Osteoblast (primary cell): ENCODE data around the gene MYOM1. TPM values are rescaled to one million over a fixed set of nuclear protein-coding genes. Genes with fewer than 3 reads are reported as not detected.
A peak's percentile ranks its signal among the peaks of the same experiment; 100 is the strongest.

Source experiments
- DNase-seq: peaks from one replicate; pipeline ENCODE4 v3.0.0; 2011; ENCODE audit warnings: low spot score, mixed read lengths; ENCODE audit not compliant: insufficient read length; ENCODE audit errors: missing footprints
- H2AFZ ChIP-seq: 2 replicates; pipeline ENCODE4 v1.6.0; 2011; ENCODE audit warnings: mild to moderate bottlenecking, low read length
- H3K27ac ChIP-seq: 2 replicates; pipeline ENCODE4 v1.5.1; 2011; ENCODE audit warnings: mild to moderate bottlenecking, low read depth, low read length, moderate library complexity
- H3K27me3 ChIP-seq: 2 replicates; pipeline ENCODE4 v1.6.0; 2012; ENCODE audit warnings: mild to moderate bottlenecking, control low read depth, inconsistent platforms, low read length, moderate library complexity; ENCODE audit not compliant: insufficient read depth
- H3K36me3 ChIP-seq: 2 replicates; pipeline ENCODE4 v1.5.1; 2011; ENCODE audit warnings: mild to moderate bottlenecking, low read length, control low read depth, moderate library complexity; ENCODE audit not compliant: insufficient read depth
- H3K4me1 ChIP-seq: 2 replicates; pipeline ENCODE4 v1.5.1; 2011; ENCODE audit warnings: mild to moderate bottlenecking, low read length, control low read depth, moderate library complexity; ENCODE audit not compliant: insufficient read depth
- H3K4me2 ChIP-seq: 2 replicates; pipeline ENCODE4 v1.6.0; 2011; ENCODE audit warnings: mild to moderate bottlenecking, low read length; ENCODE audit not compliant: insufficient read depth
- H3K4me3 ChIP-seq: fragments of 200-600 bp; sonication (generic); 3 replicates; pipeline ENCODE4 v1.5.1; 2012; ENCODE audit warnings: mild to moderate bottlenecking, low read length, inconsistent platforms; ENCODE audit not compliant: insufficient read depth
- H3K79me2 ChIP-seq: 2 replicates; pipeline ENCODE4 v1.6.0; 2012; ENCODE audit warnings: mild to moderate bottlenecking, low read length, control low read depth, inconsistent platforms; ENCODE audit not compliant: insufficient read depth
- H3K9me3 ChIP-seq: 2 replicates; pipeline ENCODE4 v1.5.1; 2011; ENCODE audit warnings: low read depth, low read length, control low read depth
- H4K20me1 ChIP-seq: 2 replicates; pipeline ENCODE4 v1.6.0; 2012; ENCODE audit warnings: mild to moderate bottlenecking, low read length, control low read depth; ENCODE audit not compliant: insufficient read depth
- total RNA-seq: library from RNA; depleted of rRNA; stranded (reverse); fragments of >200 nt; gene quantifications from 2 replicates; pipeline ENCODE4 v1.2.3, GENCODE V29; 2012
- TF ChIP-seq, protein P1 (sequence below): IDR thresholded peaks from 2 replicates; pipeline ENCODE4 v1.5.1; 2011; ENCODE audit warnings: mild to moderate bottlenecking, low read depth, low read length, moderate library complexity; ENCODE audit errors: extremely low read depth

Gene MYOM1
- total RNA-seq, 1 donor, result 1.8 TPM

GRCh38 chr18:3048820-3049349 lies 170.9 kb downstream of the MYOM1 start:
- TF ChIP-seq, protein P1, sequence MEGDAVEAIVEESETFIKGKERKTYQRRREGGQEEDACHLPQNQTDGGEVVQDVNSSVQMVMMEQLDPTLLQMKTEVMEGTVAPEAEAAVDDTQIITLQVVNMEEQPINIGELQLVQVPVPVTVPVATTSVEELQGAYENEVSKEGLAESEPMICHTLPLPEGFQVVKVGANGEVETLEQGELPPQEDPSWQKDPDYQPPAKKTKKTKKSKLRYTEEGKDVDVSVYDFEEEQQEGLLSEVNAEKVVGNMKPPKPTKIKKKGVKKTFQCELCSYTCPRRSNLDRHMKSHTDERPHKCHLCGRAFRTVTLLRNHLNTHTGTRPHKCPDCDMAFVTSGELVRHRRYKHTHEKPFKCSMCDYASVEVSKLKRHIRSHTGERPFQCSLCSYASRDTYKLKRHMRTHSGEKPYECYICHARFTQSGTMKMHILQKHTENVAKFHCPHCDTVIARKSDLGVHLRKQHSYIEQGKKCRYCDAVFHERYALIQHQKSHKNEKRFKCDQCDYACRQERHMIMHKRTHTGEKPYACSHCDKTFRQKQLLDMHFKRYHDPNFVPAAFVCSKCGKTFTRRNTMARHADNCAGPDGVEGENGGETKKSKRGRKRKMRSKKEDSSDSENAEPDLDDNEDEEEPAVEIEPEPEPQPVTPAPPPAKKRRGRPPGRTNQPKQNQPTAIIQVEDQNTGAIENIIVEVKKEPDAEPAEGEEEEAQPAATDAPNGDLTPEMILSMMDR, result no peak

DNA sequence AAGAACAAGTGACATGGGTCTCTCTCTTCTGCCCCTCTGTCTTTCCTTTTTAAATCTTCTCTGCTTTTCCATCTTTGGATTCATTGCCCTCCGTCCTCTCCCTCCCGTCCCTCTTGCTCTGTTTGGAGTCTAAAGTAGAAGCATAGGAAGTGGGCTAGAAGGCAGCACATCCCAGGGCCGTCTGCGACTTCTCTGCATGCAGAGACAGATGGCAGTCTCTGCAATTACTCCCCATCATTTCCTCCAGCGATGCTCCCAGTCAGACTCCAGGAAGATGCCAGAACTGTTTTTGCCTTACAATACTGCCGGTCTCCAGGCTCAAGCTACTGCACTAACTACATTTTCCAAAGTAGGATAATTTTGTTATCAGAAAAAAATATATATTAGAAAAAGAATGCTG lies 171.6 kb downstream of the MYOM1 start:
- H3K4me2 ChIP-seq, result no peak overlapping the region
- no peaks in the 10 kb centered on the region for H3K4me1 ChIP-seq
- no peak for DNase-seq
- H2AFZ ChIP-seq, result no peak overlapping the region
- no peaks in the 10 kb centered on the region for H3K9me3 ChIP-seq
- no peak overlapping the region for H3K27ac ChIP-seq
- H3K4me3 ChIP-seq, result no peak overlapping the region
- TF ChIP-seq, protein P1, result no peak
- no peaks in the 10 kb centered on the region for H3K27me3 ChIP-seq
- H4K20me1 ChIP-seq, result no peaks in the 10 kb centered on the region
- H3K79me2 ChIP-seq, result no peaks in the 10 kb centered on the region
- no peaks in the 10 kb centered on the region for H3K36me3 ChIP-seq

More at GRCh38 chr18:3048820-3049349, 170.9 kb downstream of the MYOM1 start:
- no peak overlapping the region for H3K4me3 ChIP-seq
- H3K27me3 ChIP-seq, result peaks cover 5% of the 10 kb centered on the region
- H3K4me1 ChIP-seq, result no peaks in the 10 kb centered on the region
- no peaks in the 10 kb centered on the region for H4K20me1 ChIP-seq
- no peak overlapping the region for H3K4me2 ChIP-seq
- no peaks in the 10 kb centered on the region for H3K9me3 ChIP-seq
- H3K79me2 ChIP-seq, result no peaks in the 10 kb centered on the region
- no peak overlapping the region for H3K27ac ChIP-seq
- H2AFZ ChIP-seq, result no peak overlapping the region
- no peak for DNase-seq
- no peaks in the 10 kb centered on the region for H3K36me3 ChIP-seq

DNA sequence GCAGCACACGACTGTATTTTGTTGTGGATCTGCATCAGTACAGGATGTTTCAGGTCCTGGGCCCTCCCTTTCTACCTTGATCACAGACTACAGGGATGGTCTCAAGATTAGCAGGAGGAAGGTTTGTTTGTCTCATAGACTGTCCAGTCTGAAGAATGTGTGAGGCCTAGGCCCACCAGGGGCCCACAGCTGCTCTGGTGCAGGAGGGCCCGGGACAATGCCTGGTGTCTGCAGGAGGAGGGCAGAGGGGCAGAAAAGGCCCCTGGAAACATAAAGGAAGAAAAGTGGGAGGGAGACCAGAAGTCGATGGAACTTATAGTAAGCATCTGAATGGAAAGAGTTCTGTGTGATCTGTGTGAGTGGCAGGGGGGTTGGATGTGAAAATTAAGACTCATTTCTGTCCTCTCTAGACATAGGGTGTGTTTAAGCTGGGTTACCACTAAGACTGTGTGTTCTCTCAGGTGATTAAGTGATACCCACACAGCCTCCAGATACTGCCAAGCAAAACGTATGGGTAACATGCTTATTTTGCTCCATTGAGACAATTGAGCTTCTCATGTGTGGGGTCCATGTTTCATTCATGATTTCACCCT lies 173.5 kb downstream of the MYOM1 start:
- Histone ChIP-seq H3K4me3 (no peak overlapping the region), H3K27me3 (no peaks in the 10 kb centered on the region), H3K36me3 (no peaks in the 10 kb centered on the region), H3K4me1 (no peaks in the 10 kb centered on the region), H4K20me1 (no peaks in the 10 kb centered on the region), H3K79me2 (no peaks in the 10 kb centered on the region), H3K4me2 (no peak overlapping the region), H3K27ac (no peak overlapping the region), H2AFZ (no peak overlapping the region), H3K9me3 (no peaks in the 10 kb centered on the region)
- TF ChIP-seq, protein P1, result no peak
- no peak for DNase-seq

- no peaks in the 10 kb centered on the region for H3K9me3 ChIP-seq
- H3K27me3 ChIP-seq, result no peaks in the 10 kb centered on the region
- H2AFZ ChIP-seq, result no peak overlapping the region
- no peak overlapping the region for H3K27ac ChIP-seq
- peak; percentile 60 for DNase-seq
- H3K79me2 ChIP-seq, result no peaks in the 10 kb centered on the region
- no peaks in the 10 kb centered on the region for H4K20me1 ChIP-seq
- no peak overlapping the region for H3K4me3 ChIP-seq
- no peaks in the 10 kb centered on the region for H3K36me3 ChIP-seq
- TF ChIP-seq, protein P1, result no peak
- H3K4me2 ChIP-seq, result no peak overlapping the region
- H3K4me1 ChIP-seq, result no peaks in the 10 kb centered on the region
Observed at GRCh38 chr18:3044931-3045698, 174.7 kb downstream of the MYOM1 start.
